Hepatocyte (in vitro differentiated cells): Measurements from ENCODE around the gene PAN3. TPM values are rescaled to one million over a fixed set of nuclear protein-coding genes. Genes with fewer than 3 reads are reported as not detected.

Experiments
- DNase-seq: peaks from one replicate; pipeline ENCODE4 v3.0.0-alpha.2; 2016; ENCODE audit warnings: low spot score
- H2AFZ ChIP-seq: fragments of 200-600 bp; sonication (generic); 2 replicates; pipeline ENCODE4 v1.6.0; 2016; ENCODE audit warnings: antibody characterized with exemption, mild to moderate bottlenecking
- H3K27ac ChIP-seq: fragments of 200-600 bp; sonication (generic); 2 replicates; pipeline ENCODE4 v1.5.1; 2016; ENCODE audit warnings: mild to moderate bottlenecking
- H3K27me3 ChIP-seq: fragments of 200-600 bp; sonication (generic); 2 replicates; pipeline ENCODE4 v1.6.1; 2016
- H3K36me3 ChIP-seq: fragments of 200-600 bp; sonication (generic); replicated peaks from 2 replicates; pipeline ENCODE4 v1.5.1; 2016; ENCODE audit warnings: low read depth; ENCODE audit not compliant: insufficient read depth
- H3K4me1 ChIP-seq: fragments of 200-600 bp; sonication (generic); 2 replicates; pipeline ENCODE4 v1.5.1; 2016; ENCODE audit warnings: mild to moderate bottlenecking, moderate library complexity; ENCODE audit not compliant: insufficient read depth
- H3K4me2 ChIP-seq: fragments of 200-600 bp; sonication (generic); 2 replicates; pipeline ENCODE4 v1.6.0; 2016
- H3K4me3 ChIP-seq: fragments of 200-600 bp; sonication (generic); 2 replicates; pipeline ENCODE4 v1.5.1; 2016; ENCODE audit warnings: mild to moderate bottlenecking
- H3K79me2 ChIP-seq: fragments of 200-600 bp; sonication (generic); 2 replicates; pipeline ENCODE4 v1.6.0; 2017; ENCODE audit warnings: mild to moderate bottlenecking
- H3K9me2 ChIP-seq: fragments of 200-600 bp; sonication (generic); replicated peaks from 2 replicates; pipeline ENCODE4 v1.6.0; 2017; ENCODE audit warnings: mild to moderate bottlenecking; ENCODE audit not compliant: insufficient read depth
- H3K9me3 ChIP-seq: fragments of 200-600 bp; sonication (generic); 2 replicates; pipeline ENCODE4 v1.5.1; 2016; ENCODE audit warnings: low read depth, mild to moderate bottlenecking
- H4K20me1 ChIP-seq: fragments of 200-600 bp; sonication (generic); 2 replicates; pipeline ENCODE4 v1.6.0; 2016; ENCODE audit warnings: mild to moderate bottlenecking; ENCODE audit not compliant: insufficient read depth, poor library complexity, severe bottlenecking
- EZH2 ChIP-seq: fragments of 200-600 bp; sonication (generic); IDR thresholded peaks from 2 replicates; pipeline ENCODE4 v1.6.1; 2016; ENCODE audit warnings: antibody characterized with exemption, mild to moderate bottlenecking, borderline replicate concordance
- EZH2phosphoT487 ChIP-seq: fragments of 200-600 bp; sonication (generic); IDR thresholded peaks from one replicate; pipeline ENCODE4 v1.6.1; 2018; ENCODE audit warnings: antibody characterized with exemption, mild to moderate bottlenecking, low read depth, moderate library complexity; ENCODE audit not compliant: unreplicated experiment, severe bottlenecking
- WGBS: methylation state at CpG from one replicate; pipeline ENCODE4 v1.1.6; 2016; ENCODE audit warnings: low lambda C conversion rate; ENCODE audit errors: missing lambda C conversion rate; 5-methylcytosine and 5-hydroxymethylcytosine counted together
- polyA plus RNA-seq: library from polyadenylated mRNA; unstranded; fragments of >200 nt; fragmentation: Nextera tagmentation; extraction: Ambion mirVana; gene quantifications from 2 replicates; pipeline ENCODE4 v1.2.1, GENCODE V29; 2016
- total RNA-seq: library from RNA; depleted of rRNA; stranded (reverse); fragments of >200 nt; gene quantifications from 2 replicates; pipeline ENCODE4 v1.2.3, GENCODE V29; 2014
- TF ChIP-seq, protein P1 (sequence below): fragments of 200-600 bp; sonication (generic); IDR thresholded peaks from 2 replicates; pipeline ENCODE4 v1.5.1; 2016; ENCODE audit warnings: antibody characterized with exemption, mild to moderate bottlenecking; ENCODE audit not compliant: poor library complexity

The PAN3 gene
- total and polyA plus RNA-seq, 2 experiments from 2014 or later = 6.9 to 29.8 TPM

DNA sequence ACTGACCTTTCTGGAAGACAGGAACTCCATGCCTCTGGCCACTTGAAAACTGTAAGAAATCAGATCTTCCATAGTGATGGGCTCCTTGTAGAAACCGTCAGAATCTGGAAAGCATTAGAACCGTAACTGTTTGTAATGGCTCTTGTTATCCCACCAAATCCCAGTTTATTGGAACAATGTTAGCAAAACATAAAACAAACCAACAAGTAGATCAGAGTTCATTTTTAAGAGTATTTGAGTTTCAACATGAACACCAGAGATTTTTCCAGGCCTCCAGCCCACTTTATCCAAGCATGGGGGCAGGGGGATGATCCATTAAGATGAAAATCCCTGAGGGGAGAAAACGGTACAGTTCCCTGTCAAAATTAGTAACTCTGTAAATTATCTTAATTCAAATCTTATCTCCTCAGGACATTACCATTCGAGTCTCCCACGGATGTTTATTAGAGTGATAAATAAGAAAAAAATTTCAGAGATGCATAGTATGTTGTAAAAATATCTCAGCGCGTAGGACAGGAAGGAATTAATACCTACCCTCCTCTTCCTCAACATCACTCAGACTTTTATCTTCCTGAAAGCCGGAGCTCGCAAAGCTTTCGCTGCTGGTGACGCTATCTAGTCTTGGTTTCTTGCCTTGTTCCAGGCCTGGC is 184.0 kb downstream of the PAN3 start:
- 46% methylated on average over 11 of the region's 11 CpGs for WGBS
- DNase-seq = no peak
- no peak for TF ChIP-seq EZH2phosphoT487
- no peak for TF ChIP-seq EZH2
- TF ChIP-seq, protein P1, sequence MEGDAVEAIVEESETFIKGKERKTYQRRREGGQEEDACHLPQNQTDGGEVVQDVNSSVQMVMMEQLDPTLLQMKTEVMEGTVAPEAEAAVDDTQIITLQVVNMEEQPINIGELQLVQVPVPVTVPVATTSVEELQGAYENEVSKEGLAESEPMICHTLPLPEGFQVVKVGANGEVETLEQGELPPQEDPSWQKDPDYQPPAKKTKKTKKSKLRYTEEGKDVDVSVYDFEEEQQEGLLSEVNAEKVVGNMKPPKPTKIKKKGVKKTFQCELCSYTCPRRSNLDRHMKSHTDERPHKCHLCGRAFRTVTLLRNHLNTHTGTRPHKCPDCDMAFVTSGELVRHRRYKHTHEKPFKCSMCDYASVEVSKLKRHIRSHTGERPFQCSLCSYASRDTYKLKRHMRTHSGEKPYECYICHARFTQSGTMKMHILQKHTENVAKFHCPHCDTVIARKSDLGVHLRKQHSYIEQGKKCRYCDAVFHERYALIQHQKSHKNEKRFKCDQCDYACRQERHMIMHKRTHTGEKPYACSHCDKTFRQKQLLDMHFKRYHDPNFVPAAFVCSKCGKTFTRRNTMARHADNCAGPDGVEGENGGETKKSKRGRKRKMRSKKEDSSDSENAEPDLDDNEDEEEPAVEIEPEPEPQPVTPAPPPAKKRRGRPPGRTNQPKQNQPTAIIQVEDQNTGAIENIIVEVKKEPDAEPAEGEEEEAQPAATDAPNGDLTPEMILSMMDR = no peak

DNA sequence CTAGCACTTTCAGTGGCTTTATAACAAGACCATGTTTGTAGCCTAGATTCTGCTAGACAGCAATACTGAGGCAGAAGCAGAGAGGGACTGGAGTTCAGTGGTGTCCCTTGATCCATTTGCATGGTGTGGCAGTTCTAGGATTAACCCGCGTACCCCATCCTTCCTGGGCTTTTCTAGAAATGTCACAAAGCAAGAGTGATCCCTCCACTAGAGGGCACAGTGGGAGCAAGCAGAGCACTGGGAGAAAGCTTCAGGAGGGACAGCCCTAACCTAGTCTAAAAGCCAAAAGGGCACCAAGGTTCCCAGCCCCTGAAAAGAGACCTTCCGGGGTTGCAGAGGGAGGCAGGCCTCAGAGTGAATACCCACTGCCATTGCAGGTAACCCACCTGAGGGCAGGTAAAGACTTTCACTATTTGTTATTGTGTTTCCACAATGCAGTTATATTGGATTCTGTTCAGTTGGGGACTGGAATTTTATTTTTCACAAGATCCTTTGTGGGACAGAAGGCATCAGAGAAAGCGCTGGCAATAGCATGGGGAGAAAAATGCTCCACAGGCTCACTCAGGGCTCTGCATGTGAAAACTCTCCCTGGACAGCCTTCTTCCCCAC is 185.9 kb downstream of the PAN3 start:
- H3K9me3 ChIP-seq = no peaks in the 10 kb centered on the region
- no peaks in the 10 kb centered on the region for H3K36me3 ChIP-seq
- H3K9me2 ChIP-seq = no peaks in the 10 kb centered on the region
- WGBS = 46% methylated on average over 4 of the region's 4 CpGs
- TF ChIP-seq EZH2 = no peak
- TF ChIP-seq, protein P1 = peak; percentile 79
- H3K4me3 ChIP-seq = no peak overlapping the region
- no peak overlapping the region for H3K4me2 ChIP-seq
- H4K20me1 ChIP-seq = no peaks in the 10 kb centered on the region
- peak; percentile 78 for DNase-seq
- no peaks in the 10 kb centered on the region for H3K27me3 ChIP-seq
- no peaks in the 10 kb centered on the region for H3K79me2 ChIP-seq
- peaks cover 17% of the 10 kb centered on the region for H3K4me1 ChIP-seq
- H2AFZ ChIP-seq = no peak overlapping the region
- H3K27ac ChIP-seq = no peak overlapping the region

More for the DNA sequence above, 184.0 kb downstream of the PAN3 start:
- Histone ChIP-seq H3K9me3 (no peaks in the 10 kb centered on the region), H3K27ac (peak overlapping the region; percentile 7), H3K79me2 (no peaks in the 10 kb centered on the region), H3K4me1 (peaks cover 17% of the 10 kb centered on the region), H3K4me2 (peak overlapping the region; percentile 46), H3K27me3 (no peaks in the 10 kb centered on the region), H3K9me2 (no peaks in the 10 kb centered on the region), H4K20me1 (no peaks in the 10 kb centered on the region), H3K36me3 (no peaks in the 10 kb centered on the region), H3K4me3 (no peak overlapping the region), H2AFZ (no peak overlapping the region)

- 60% methylated on average over 2 of the region's 2 CpGs for WGBS
These were observed 186.7 kb downstream of the PAN3 start for GRCh38 chr13:28325022-28325421.

More at GRCh38 chr13:28325022-28325421, 186.7 kb downstream of the PAN3 start:
- Histone ChIP-seq H3K9me3 (no peaks in the 10 kb centered on the region), H3K79me2 (no peaks in the 10 kb centered on the region), H3K27ac (no peak overlapping the region), H3K4me2 (no peak overlapping the region), H3K4me1 (peaks cover 17% of the 10 kb centered on the region), H3K9me2 (no peaks in the 10 kb centered on the region), H3K36me3 (no peaks in the 10 kb centered on the region), H4K20me1 (no peaks in the 10 kb centered on the region), H3K27me3 (no peaks in the 10 kb centered on the region), H3K4me3 (no peak overlapping the region), H2AFZ (no peak overlapping the region)
- TF ChIP-seq, protein P1 = no peak
- TF ChIP-seq EZH2phosphoT487 (no peak), EZH2 (no peak)
- no peak for DNase-seq
